GM21619 (cell line): ENCODE measurements around the gene KRTAP12-3.
"Not testable (repeated sequence)": the region's sequence is repeated elsewhere in the genome, so short reads cannot be mapped to it uniquely, and the experiment has no call there.

Experiments used
- ATAC-seq: cut with Tn5 transposase; IDR thresholded peaks from one replicate; pipeline ENCODE4 v1.9.1; 2021; ENCODE audit not compliant: unreplicated experiment

The KRTAP12-3 gene

DNA sequence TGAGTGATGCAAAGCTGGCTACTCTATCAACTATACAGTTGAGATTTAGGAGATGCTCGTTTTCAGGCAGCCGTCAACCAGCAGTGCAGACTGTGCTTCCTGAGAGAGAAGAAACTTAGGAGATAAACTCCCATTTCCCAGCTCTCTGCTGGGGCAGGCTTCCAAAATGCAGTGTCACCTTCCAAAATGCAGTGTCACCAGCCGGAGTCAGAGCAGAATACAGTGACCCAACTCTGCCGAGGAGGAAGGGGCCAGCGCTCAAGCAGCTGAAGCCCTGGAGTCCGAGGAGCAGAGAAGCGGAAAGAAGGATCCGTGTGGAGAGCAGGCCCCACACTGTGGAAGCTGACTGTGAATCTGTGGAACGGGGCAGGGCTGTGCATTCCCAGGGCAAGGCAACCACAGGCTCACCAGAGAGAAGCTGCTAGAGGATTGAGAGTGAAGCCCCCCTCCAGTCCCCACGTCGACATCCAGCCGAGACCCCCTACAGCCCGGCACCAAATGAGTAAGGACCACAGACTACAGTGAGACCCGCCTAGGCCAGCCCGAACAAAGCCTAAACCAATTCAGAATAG, 24.9 kb downstream of the KRTAP12-3 start:
- ATAC-seq = no peak

GRCh38 chr21:44684077-44684476, 26.3 kb downstream of the KRTAP12-3 start:
- no peak for ATAC-seq

GRCh38 chr21:44684483-44684882, 26.8 kb downstream of the KRTAP12-3 start:
- no peak for ATAC-seq

GRCh38 chr21:44685050-44685449, 27.3 kb downstream of the KRTAP12-3 start:
- ATAC-seq = not testable (repeated sequence)

GRCh38 chr21:44686000-44686781, 28.5 kb downstream of the KRTAP12-3 start:
- no peak for ATAC-seq

DNA sequence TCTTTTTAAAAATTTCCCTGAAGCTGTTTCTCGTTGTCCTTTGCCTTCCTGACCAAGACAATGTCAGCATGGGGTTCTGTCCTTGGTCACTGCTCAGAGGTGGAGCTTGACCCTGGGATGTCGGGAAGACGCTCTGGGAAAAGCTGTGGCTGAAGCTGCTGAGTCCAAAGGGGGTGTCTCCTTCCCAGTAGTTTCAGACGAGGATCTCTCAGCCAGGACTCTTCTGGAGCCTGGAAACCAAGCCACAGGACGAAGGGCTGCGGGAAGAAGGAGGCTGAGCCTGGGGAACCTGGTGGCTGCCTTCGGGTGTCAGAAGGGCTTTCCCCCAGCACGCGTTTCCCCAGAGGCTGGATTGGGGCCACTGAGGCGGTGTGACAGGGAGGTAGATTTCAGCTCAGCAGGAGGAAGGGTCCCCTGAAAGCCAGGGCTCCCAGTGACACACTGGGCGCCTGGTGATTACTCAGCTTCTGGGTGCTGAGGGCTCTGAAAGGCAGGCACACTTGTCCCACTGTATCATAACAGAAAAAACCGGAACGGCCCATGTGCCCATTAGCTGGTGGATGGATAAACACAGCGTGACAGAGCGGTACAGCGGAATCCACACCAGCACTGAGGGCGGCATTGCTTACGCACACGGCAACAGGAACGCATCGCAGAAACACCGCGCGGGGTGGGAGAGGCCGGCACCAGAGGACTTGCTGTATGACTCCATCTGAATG, 29.3 kb downstream of the KRTAP12-3 start:
- no peak for ATAC-seq

GRCh38 chr21:44687671-44688070, 29.9 kb downstream of the KRTAP12-3 start:
- no peak for ATAC-seq

DNA sequence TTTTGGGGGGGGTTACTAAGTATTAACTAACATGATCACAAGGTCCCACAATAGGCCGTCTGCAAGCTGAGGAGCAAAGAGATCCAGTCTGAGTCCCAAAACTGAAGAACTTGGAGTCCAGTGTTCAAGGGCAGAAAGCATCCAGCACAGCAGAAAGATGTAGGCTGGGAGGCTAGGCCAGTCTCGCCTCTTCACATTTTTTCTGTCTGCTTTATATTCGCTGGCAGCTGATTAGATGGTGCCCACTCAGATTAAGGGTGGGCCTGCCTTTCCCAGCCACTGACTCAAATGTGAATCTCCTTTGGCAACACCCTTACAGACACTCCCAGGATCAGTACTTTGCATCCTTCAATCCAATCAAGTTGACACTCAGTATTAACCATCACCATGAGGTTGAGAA, 32.0 kb downstream of the KRTAP12-3 start:
- not testable (repeated sequence) for ATAC-seq

- ATAC-seq = no peak
Measured at GRCh38 chr21:44691686-44692085, 34.0 kb downstream of the KRTAP12-3 start.

DNA sequence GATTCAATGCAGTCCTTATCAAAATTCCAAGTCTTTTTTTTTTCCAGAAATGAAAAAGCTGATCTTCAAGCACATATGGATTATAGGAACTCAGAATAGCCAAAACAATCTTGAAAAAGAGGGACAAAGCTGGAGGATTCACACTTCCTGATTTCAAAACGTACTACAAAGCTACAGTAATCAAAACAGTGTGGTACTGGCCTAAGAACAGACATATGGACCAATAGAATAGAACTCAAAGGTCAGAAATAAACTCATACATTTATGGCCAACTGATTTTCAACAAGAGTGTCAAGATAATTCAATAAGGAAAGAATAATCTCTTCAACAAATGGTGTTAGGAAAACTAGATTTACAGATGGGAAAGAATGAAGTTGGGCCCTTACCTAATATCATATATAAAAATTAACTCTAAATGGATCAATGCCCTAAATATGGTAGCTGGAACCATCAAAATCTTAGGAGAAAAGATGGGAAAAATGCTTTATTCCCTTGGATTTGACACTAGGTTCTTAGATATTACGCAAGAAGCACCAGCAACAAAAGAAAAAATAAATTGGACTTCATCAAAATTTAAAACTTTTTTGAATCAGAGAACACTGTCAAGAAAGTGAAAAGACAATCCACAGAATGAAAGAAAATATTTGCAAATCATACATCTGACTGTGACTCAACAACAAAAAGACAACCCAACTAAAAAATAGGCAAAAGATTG, 35.2 kb downstream of the KRTAP12-3 start:
- no peak for ATAC-seq

GRCh38 chr21:44694776-44695175, 37.0 kb downstream of the KRTAP12-3 start:
- no peak for ATAC-seq

- no peak for ATAC-seq
Measured at GRCh38 chr21:44695184-44695583, 37.5 kb downstream of the KRTAP12-3 start.

GRCh38 chr21:44695641-44696040, 37.9 kb downstream of the KRTAP12-3 start:
- no peak for ATAC-seq

GRCh38 chr21:44696572-44696971, 38.8 kb downstream of the KRTAP12-3 start:
- no peak for ATAC-seq

GRCh38 chr21:44697172-44697810, 39.6 kb downstream of the KRTAP12-3 start, which contains the start of gene KRTAP10-12:
Gene KRTAP10-12 (plus strand): TSS chr21:44697172. CDS start chr21:44697202, 30 bp downstream.
- not testable (repeated sequence) for ATAC-seq

DNA sequence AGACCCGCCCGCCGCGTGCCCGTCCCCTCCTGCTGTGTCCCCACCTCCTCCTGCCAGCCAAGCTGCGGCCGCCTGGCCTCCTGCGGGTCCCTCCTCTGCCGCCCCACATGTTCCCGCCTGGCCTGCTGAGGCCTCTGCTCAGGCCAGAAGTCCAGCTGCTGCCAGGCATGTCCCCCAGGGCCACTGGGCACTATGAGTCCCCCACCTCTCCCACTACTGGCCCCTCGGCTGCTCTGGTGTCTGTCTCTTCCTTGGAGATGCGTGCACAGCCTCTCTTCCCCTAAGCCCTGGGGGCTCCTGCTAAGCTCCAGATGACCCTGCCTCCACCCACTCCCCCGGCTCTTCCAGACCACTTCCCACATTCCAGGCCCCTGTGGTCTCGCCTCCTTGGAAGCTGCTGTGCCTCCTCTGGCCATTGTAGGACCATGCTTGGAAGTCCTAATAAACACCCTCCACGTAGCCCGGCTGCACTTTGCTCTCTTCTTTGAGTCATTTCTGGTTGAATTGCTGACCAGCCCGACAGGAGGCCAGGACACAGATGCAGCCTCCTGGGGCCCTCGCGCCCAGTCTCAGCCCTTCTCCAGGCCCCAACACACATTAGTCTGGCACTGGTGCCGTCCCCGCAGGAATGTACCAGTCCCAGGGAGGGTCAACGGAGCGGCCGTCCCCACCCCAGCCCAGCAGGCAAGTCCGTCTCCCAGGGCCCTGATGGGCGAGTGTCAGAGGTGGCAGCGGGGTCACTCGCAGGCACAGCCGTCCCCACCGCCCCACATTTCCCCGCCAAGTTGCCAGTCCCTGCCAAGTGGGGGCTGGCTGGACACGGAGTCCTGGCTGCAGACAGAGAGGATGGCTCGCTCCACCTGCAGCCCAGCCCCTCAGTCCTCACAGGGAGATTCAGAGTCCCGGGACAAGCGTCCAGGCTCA, 40.3 kb downstream of the KRTAP12-3 start:
- ATAC-seq = no peak

DNA sequence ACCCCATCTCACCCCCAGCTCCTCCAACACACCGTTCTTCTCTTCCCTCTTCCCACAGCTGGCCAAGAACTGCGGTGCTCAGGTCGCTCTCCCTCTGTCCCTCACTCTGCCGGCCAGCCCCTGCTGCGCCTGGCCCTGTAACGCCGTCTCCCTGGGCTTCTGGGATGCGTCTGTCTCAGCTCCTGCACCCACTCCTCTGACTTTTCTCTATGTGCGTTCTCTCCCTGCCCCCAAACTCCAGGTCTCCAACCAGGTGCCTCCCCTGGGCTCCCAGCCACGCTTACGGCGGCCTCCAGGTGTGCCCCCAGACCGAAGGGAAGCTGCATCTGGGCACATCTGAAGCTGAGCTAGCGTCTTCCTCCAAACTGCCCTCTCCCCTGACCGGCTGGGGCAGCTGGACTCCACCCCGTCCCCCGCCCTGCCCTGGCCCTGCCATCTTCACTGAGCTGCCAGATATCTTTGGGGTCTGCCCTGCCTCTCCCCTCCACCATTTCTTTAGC, 41.8 kb downstream of the KRTAP12-3 start:
- no peak for ATAC-seq

GRCh38 chr21:44700101-44701022, 42.6 kb downstream of the KRTAP12-3 start:
- no peak for ATAC-seq
